ENCODE results near the gene GOLGA3.

GRCh38 chr12:132739600-132740312, 88.9 kb downstream of the GOLGA3 start:
- TF ChIP-seq CTCF (conservative IDR thresholded peaks at IDR 0.05; ENCODE audit: low read depth in 2 of 2) (no peak), JUNB (IDR thresholded peaks at IDR 0.05; ENCODE audit: unreplicated experiment) (no peak), EZH2phosphoT487 (IDR thresholded peaks at IDR 0.05; ENCODE audit: unreplicated experiment) (no peak), EZH2 (IDR thresholded peaks at IDR 0.05; ENCODE audit: low read depth, unreplicated experiment) (no peak), REST (IDR thresholded peaks at IDR 0.05; ENCODE audit: unreplicated experiment) (no peak), POLR2AphosphoS5 (IDR thresholded peaks at IDR 0.05; ENCODE audit: low read depth) (no peak), ZNF331 (CRISPR knock-in tag; IDR thresholded peaks at IDR 0.05; ENCODE audit: low read depth) (no peak), STAT1 (IDR thresholded peaks at IDR 0.05; ENCODE audit: unreplicated experiment) (no peak), ZNF462 (CRISPR knock-in tag; IDR thresholded peaks at IDR 0.05) (no peak), CREB1 (CRISPR knock-in tag; IDR thresholded peaks at IDR 0.05; ENCODE audit: low read depth) (no peak), ETS1 (IDR thresholded peaks at IDR 0.05) (no peak), ZNF114 (CRISPR knock-in tag; IDR thresholded peaks at IDR 0.05) (no peak)

All from GM23338 (cell line).